ENCODE data around the gene OSBPL10. TPM values are rescaled to one million over a fixed set of nuclear protein-coding genes. Genes with fewer than 3 reads are reported as not detected.

The OSBPL10 gene
- total RNA-seq, 2 experiments from 2014 or later: 65.7 to 170 TPM

DNA sequence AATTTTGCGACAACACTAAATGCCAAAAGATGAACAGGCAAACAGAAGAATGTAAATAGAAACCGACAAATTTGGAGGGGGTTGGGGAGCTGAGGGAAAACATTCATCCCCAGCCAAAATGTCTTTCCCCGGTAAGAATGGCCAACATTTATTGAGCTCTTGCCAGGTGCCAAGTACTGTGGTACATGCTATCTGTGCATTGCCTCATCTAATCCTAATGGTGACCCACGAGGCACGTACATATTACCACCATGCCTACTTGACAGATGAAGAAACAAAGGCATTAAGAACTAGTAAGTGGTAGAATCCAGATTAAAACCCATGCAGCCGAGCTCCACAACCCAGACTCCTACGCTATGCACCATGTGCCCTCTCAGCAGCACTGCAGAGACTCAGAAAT lies 242.7 kb downstream of the OSBPL10 start:
- no peaks in the 10 kb centered on the region for H4K20me1 ChIP-seq (ENCODE audit: insufficient read depth, low read length)
- no peaks in the 10 kb centered on the region for H3K9me2 ChIP-seq (ENCODE audit: insufficient read depth, low read length)
- no peak for DNase-seq (ENCODE audit: low spot score)
- peaks cover 88% of the 10 kb centered on the region for H3K36me3 ChIP-seq (ENCODE audit: insufficient read depth, low read length)
- H3K79me2 ChIP-seq (ENCODE audit: insufficient read depth, low read depth, low read length): peaks cover 5% of the 10 kb centered on the region; the same call in 1 of the 2 replicates
- H3K4me1 ChIP-seq (ENCODE audit: insufficient read depth, low read length, poor library complexity, severe bottlenecking): no peaks in the 10 kb centered on the region
- no peak overlapping the region for H3K4me2 ChIP-seq (ENCODE audit: low read length)
- no peak overlapping the region for H3K27ac ChIP-seq (ENCODE audit: low read depth, low read length, poor library complexity, severe bottlenecking)
- no peak overlapping the region for H3K4me3 ChIP-seq (ENCODE audit: low read depth, low read length, poor library complexity, severe bottlenecking)
- intact Hi-C loops (cut with micrococcal nuclease; ENCODE audit: unreplicated experiment): no loop called here
- BruUV-seq (replicated peaks): no TSS peak
- TF ChIP-seq, protein P1, sequence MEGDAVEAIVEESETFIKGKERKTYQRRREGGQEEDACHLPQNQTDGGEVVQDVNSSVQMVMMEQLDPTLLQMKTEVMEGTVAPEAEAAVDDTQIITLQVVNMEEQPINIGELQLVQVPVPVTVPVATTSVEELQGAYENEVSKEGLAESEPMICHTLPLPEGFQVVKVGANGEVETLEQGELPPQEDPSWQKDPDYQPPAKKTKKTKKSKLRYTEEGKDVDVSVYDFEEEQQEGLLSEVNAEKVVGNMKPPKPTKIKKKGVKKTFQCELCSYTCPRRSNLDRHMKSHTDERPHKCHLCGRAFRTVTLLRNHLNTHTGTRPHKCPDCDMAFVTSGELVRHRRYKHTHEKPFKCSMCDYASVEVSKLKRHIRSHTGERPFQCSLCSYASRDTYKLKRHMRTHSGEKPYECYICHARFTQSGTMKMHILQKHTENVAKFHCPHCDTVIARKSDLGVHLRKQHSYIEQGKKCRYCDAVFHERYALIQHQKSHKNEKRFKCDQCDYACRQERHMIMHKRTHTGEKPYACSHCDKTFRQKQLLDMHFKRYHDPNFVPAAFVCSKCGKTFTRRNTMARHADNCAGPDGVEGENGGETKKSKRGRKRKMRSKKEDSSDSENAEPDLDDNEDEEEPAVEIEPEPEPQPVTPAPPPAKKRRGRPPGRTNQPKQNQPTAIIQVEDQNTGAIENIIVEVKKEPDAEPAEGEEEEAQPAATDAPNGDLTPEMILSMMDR (conservative IDR thresholded peaks at IDR 0.05; ENCODE audit: low read length): no peak
- TF ChIP-seq EZH2phosphoT487 (IDR thresholded peaks at IDR 0.05; ENCODE audit: borderline replicate concordance, low read depth, low read length): no peak
- CTCF ChIA-PET (ENCODE audit: unreplicated experiment): no interaction called here
- H3K9me3 ChIP-seq (ENCODE audit: low read length): no peaks in the 10 kb centered on the region
- POLR2A ChIA-PET: interaction anchor here (0.6 to 1.5 kb wide), 3 partner anchors 17 to 136 kb away, joined by 3 to 4 read pairs (median 3); no protein-coding TSS in a partner anchor
- H2AFZ ChIP-seq (ENCODE audit: low read length): no peak overlapping the region

DNA sequence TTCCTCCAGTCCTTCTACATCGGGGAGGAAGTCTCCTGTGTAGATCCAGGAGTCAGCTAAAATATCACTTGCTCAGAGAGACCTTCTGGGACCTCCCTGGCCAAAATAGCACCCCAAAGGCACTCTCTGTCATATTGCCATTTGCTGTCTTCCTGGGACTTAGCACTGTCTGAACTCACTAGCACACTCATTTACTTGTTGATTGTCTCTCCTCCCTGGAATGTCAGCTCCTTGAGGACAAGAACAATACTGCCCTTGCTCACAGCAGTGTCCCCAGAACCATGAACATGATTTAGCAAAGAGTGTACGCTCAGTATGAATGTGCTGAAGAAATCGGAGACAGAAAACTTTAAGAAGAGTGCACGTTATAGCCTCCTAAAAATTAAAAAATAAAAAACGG lies 245.4 kb downstream of the OSBPL10 start:
- Histone ChIP-seq H3K36me3 (ENCODE audit: insufficient read depth, low read length) (peaks cover 88% of the 10 kb centered on the region), H2AFZ (ENCODE audit: low read length) (no peak overlapping the region), H3K4me2 (ENCODE audit: low read length) (no peak overlapping the region), H3K9me3 (ENCODE audit: low read length) (no peaks in the 10 kb centered on the region), H3K4me3 (ENCODE audit: low read depth, low read length, poor library complexity, severe bottlenecking) (no peak overlapping the region), H4K20me1 (ENCODE audit: insufficient read depth, low read length) (no peaks in the 10 kb centered on the region), H3K9me2 (ENCODE audit: insufficient read depth, low read length) (no peaks in the 10 kb centered on the region), H3K79me2 (ENCODE audit: insufficient read depth, low read depth, low read length) (peaks cover 5% of the 10 kb centered on the region; the same call in 1 of the 2 replicates), H3K27ac (ENCODE audit: low read depth, low read length, poor library complexity, severe bottlenecking) (no peak overlapping the region), H3K4me1 (ENCODE audit: insufficient read depth, low read length, poor library complexity, severe bottlenecking) (no peaks in the 10 kb centered on the region)
- BruUV-seq (replicated peaks): no TSS peak
- intact Hi-C loops (cut with micrococcal nuclease; ENCODE audit: unreplicated experiment): no loop called here
- TF ChIP-seq EZH2phosphoT487 (IDR thresholded peaks at IDR 0.05; ENCODE audit: borderline replicate concordance, low read depth, low read length): no peak
- TF ChIP-seq, protein P1 (conservative IDR thresholded peaks at IDR 0.05; ENCODE audit: low read length): no peak
- POLR2A ChIA-PET: interaction anchor here (1.7 kb wide), 1 partner anchor 11 kb away, joined by 4 read pairs; no protein-coding TSS in a partner anchor
- DNase-seq (ENCODE audit: low spot score): no peak
- CTCF ChIA-PET (ENCODE audit: unreplicated experiment): no interaction called here

DNA sequence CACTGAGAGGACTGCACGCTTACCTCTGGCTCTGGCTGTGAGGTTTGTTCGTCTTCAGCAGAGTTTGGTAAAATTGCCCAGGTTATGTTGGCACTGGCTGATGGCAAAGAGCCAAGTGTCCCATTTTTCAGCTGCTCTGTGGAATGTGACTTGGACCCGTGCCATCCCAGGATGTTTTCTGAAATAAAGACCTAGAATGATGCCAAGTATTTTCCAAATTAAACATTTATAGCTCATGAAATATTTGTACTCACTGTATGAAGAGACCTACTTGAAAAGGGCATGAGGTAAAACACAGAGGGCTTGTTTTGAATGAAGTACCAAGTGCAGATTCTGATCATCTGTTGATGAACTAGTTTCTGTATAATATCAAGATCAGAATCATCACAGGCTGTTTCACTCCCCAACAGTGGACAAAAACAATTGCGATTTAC lies 247.8 kb downstream of the OSBPL10 start:
- DNase-seq (ENCODE audit: low spot score): no peak
- ChIA-PET POLR2A (interaction anchor here (0.7 to 1.7 kb wide), 3 partner anchors 8 to 45 kb away, joined by 3 to 11 read pairs (median 6); no protein-coding TSS in a partner anchor), CTCF (ENCODE audit: unreplicated experiment) (no interaction called here)
- no peak overlapping the region for H3K4me2 ChIP-seq (ENCODE audit: low read length)
- H3K27ac ChIP-seq (ENCODE audit: low read depth, low read length, poor library complexity, severe bottlenecking): no peak overlapping the region
- H2AFZ ChIP-seq (ENCODE audit: low read length): no peak overlapping the region
- H3K9me3 ChIP-seq (ENCODE audit: low read length): no peaks in the 10 kb centered on the region
- no peak for TF ChIP-seq EZH2phosphoT487 (IDR thresholded peaks at IDR 0.05; ENCODE audit: borderline replicate concordance, low read depth, low read length)
- TF ChIP-seq, protein P1 (conservative IDR thresholded peaks at IDR 0.05; ENCODE audit: low read length): no peak
- H3K36me3 ChIP-seq (ENCODE audit: insufficient read depth, low read length): peaks cover 77% of the 10 kb centered on the region
- no peaks in the 10 kb centered on the region; the same call in 1 of the 2 replicates for H3K79me2 ChIP-seq (ENCODE audit: insufficient read depth, low read depth, low read length)
- H3K9me2 ChIP-seq (ENCODE audit: insufficient read depth, low read length): no peaks in the 10 kb centered on the region
- H3K4me3 ChIP-seq (ENCODE audit: low read depth, low read length, poor library complexity, severe bottlenecking): no peak overlapping the region
- no TSS peak for BruUV-seq (replicated peaks)
- H4K20me1 ChIP-seq (ENCODE audit: insufficient read depth, low read length): no peaks in the 10 kb centered on the region
- intact Hi-C loops (cut with micrococcal nuclease; ENCODE audit: unreplicated experiment): no loop called here
- no peaks in the 10 kb centered on the region for H3K4me1 ChIP-seq (ENCODE audit: insufficient read depth, low read length, poor library complexity, severe bottlenecking)
